Measurements from ENCODE around the gene OR4D2. TPM values are rescaled to one million over a fixed set of nuclear protein-coding genes. Genes with fewer than 3 reads are reported as not detected.
A peak's percentile ranks its signal among the peaks of the same experiment; 100 is the strongest.
"Not testable (repeated sequence)": the region's sequence is repeated elsewhere in the genome, so short reads cannot be mapped to it uniquely, and the experiment has no call there.

The OR4D2 gene
- not detected for polyA plus RNA-seq (ENCODE audit: insufficient read length in 10 of 10)
- long read RNA-seq, donor 1, result 0 reads
- long read RNA-seq, donor 2, result 0 reads
- long read RNA-seq, donor 3, result 0 reads
- long read RNA-seq, donor 4, result 0 reads
- long read RNA-seq, donor 5, result 0 reads
- long read RNA-seq, donor 6, result 0 reads
- long read RNA-seq, donor 7, result 0 reads
- long read RNA-seq, donor 8, result 0 reads
- long read RNA-seq, donor 9, result 0 reads

- DNase-seq, result no peak
These were observed at the start of gene OR4D2 for GRCh38 chr17:58166682-58167081. OR4D2 (plus strand) TSS chr17:58166982; CDS start chr17:58169656, 2,674 bp downstream.

- DNase-seq, result no peak
These were observed 49.4 kb upstream of the OR4D2 start for GRCh38 chr17:58117382-58117781.

- no peak for DNase-seq
These were observed 47.3 kb upstream of the OR4D2 start for GRCh38 chr17:58119491-58119890.

- peak; percentile 51 to 77 (median 77) for DNase-seq
These were observed 46.5 kb upstream of the OR4D2 start for GRCh38 chr17:58120195-58120822.

- DNase-seq, result peak in 2 of 3 donors; percentile 4 to 6
These were observed 44.9 kb upstream of the OR4D2 start for GRCh38 chr17:58121925-58122324.

GRCh38 chr17:58127846-58128245 is 38.9 kb upstream of the OR4D2 start:
- DNase-seq, result no peak

- DNase-seq, result not testable (repeated sequence)
These were observed 34.1 kb upstream of the OR4D2 start for GRCh38 chr17:58132697-58133096.

- DNase-seq, result no peak
These were observed 30.0 kb upstream of the OR4D2 start for GRCh38 chr17:58136669-58137279.

- DNase-seq, result no peak
These were observed 25.3 kb upstream of the OR4D2 start for GRCh38 chr17:58141505-58141904.

- DNase-seq, result not testable (repeated sequence)
These were observed 23.4 kb upstream of the OR4D2 start for GRCh38 chr17:58143335-58143734.

- DNase-seq, result no peak
These were observed 22.0 kb upstream of the OR4D2 start for GRCh38 chr17:58144801-58145200.

- DNase-seq, result no peak
These were observed 18.8 kb upstream of the OR4D2 start, which contains the start of gene OR4D1 for GRCh38 chr17:58147930-58148434. OR4D1 (plus strand) TSS chr17:58148384; CDS start chr17:58155154, 6,770 bp downstream.

GRCh38 chr17:58148609-58149008 is 18.2 kb upstream of the OR4D2 start:
- DNase-seq, result no peak

- DNase-seq, result no peak
These were observed 16.4 kb upstream of the OR4D2 start for GRCh38 chr17:58150394-58150793.

GRCh38 chr17:58153046-58153445 is 13.7 kb upstream of the OR4D2 start:
- DNase-seq, result no peak

- no peak for DNase-seq
These were observed 13.1 kb upstream of the OR4D2 start for GRCh38 chr17:58153671-58154070.

GRCh38 chr17:58156839-58157803 is 9.7 kb upstream of the OR4D2 start:
- DNase-seq, result peak in 2 of 3 donors; percentile 6 to 8

- DNase-seq, result no peak
These were observed 8.6 kb upstream of the OR4D2 start for GRCh38 chr17:58158181-58158580.

- no peak for DNase-seq
These were observed 5.2 kb upstream of the OR4D2 start for GRCh38 chr17:58161566-58161965.

GRCh38 chr17:58165981-58166380 is 801 bp upstream of the OR4D2 start:
- DNase-seq, result no peak

- DNase-seq, result no peak
These were observed 3.8 kb downstream of the OR4D2 start for GRCh38 chr17:58170622-58171021.
